Omental fat pad (tissue), 4 donors: ENCODE results near the gene LACRT. TPM values are rescaled to one million over a fixed set of nuclear protein-coding genes. Genes with fewer than 3 reads are reported as not detected.

Experiments
- ATAC-seq: fragments of 150-250 bp; one replicate; pipeline ENCODE4 v1.9.1; 2016; ENCODE audit warnings: mild to moderate bottlenecking, moderate library complexity; ENCODE audit not compliant: low FRiP score
- DNase-seq: peaks from one replicate; pipeline ENCODE4 v3.0.0-alpha.2; 2019; ENCODE audit warnings: low spot score
- CTCF ChIP-seq, 3 donors: fragments of 450-650 bp; IDR thresholded peaks; one replicate each; pipeline ENCODE4 v1.5.1; 2016 to 2017; ENCODE audit warnings: antibody characterized with exemption in 3 of 3, mild to moderate bottlenecking in 3 of 3, moderate library complexity in 2 of 3
- total RNA-seq, 4 donors: library from RNA; depleted of rRNA; stranded (reverse); fragments of >200 nt; gene quantifications; one replicate each; pipeline ENCODE4 v1.1.0, GENCODE V29; 2016

LACRT gene
- total RNA-seq, 4 donors from 2014 or later, result not detected

GRCh38 chr12:54663603-54664002 lies 28.9 kb upstream of the LACRT start:
- TF ChIP-seq CTCF (IDR thresholded peaks at IDR 0.05), result no peak
- no peak for DNase-seq

GRCh38 chr12:54662026-54662425 lies 27.3 kb upstream of the LACRT start:
- no peak for DNase-seq
- no peak for TF ChIP-seq CTCF (IDR thresholded peaks at IDR 0.05)
- ATAC-seq, result no peak

More at GRCh38 chr12:54663603-54664002, 28.9 kb upstream of the LACRT start:
- no peak for ATAC-seq

DNA sequence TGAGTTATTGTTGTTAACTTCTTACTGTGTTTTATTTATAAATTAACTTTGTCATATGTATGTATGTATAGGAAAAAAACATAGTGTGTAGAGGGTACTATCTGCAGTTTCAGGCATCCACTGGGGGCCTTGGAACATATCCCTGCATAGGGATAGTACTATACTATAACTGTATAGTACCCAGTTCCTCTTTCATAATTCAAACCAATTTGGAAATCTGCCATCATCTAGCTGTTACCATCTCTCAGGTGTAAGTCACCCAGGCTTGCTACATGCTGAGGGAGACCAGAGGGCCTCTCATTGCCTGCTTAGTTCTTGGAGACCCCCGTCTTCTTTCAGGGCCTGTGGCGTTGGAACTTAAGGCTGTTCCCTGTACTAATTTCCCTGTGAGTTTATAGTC lies 26.4 kb upstream of the LACRT start:
- no peak for TF ChIP-seq CTCF (IDR thresholded peaks at IDR 0.05)
- DNase-seq (no peak), ATAC-seq (no peak)

DNA sequence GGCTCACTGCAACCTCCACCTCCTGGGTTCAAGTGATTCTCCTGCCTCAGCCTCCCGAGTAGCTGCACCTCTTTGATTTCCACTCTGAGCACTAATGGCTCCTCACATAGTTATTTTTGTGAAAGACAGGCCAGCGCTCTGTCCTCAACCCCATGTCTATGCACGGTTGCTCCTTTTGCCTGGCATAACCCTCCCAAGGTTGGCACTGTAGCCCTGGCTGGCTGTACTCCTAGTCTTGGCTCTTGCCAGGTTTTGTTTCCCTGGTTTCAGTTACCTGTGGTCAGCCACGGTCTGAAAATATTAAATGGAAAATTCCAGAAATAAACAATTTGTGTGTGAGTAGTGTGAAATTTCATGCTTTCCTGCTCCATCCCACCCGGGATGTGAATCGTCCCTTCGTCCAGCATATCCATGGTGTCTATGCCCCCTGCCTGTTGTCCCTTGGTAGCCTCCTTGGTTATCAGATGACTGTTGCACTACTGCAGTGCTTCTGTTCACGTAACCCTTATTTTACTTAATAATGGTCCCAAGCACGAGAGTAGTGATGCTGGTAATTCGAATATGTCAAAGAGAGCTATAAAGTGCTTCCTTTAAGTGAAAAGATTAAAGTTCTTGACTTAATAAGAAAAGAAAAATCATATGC lies 25.7 kb upstream of the LACRT start:
- no peak for TF ChIP-seq CTCF (IDR thresholded peaks at IDR 0.05)
- DNase-seq (no peak), ATAC-seq (no peak)

DNA sequence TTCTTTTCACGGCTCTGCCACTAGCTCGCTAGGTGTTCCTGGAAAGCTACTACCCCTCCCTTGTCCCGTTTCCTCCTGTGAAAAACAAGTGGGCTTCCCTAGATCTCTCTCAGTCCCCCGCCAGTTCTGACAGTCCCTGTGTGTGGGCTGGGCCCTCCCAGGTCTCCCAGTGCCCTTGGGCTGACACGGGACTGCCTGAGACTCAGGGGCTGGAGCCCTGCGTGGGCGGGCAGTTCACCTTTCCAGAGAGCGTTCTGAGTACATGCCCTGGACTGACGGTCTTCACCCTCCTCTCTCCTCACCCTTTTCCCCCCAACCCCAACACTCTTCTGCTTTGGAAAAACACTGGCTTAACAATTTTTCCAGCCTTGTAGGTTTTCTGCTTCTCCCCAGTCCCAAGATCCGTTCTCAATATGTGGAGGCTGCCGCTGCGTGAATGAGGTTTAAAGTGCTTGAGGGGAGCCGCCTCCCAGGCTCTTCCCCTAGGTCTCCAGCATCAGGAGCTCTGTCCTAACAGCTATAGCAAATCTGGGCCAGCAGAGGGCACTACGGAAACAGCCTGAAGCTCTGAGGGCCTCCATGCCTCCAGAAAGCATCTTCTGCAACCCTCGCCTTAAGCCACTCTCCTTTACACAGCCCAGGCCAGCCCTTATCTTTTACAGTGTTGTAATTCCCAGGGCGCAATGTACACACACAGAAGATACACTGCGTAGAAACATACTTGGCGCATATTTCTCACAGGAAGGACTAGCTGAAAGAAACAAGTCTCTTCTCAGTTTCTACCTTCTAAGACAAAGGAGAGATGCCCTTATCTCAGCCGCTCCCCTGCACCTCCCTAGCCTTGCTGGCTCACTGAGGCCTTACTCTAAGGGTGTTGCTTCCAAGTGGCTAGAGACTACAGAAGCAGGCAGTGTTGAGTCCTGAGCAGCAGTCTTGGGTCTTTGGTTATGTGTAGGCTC lies 23.9 kb upstream of the LACRT start:
- ATAC-seq (no peak), DNase-seq (no peak)
- TF ChIP-seq CTCF (IDR thresholded peaks at IDR 0.05), result no peak

GRCh38 chr12:54657105-54657607 lies 22.5 kb upstream of the LACRT start:
- no peak for ATAC-seq
- no peak for DNase-seq
- TF ChIP-seq CTCF (IDR thresholded peaks at IDR 0.05), result no peak
